Testis (tissue), 2 donors: ENCODE measurements around the gene PRKCA.

Experiments used
- POLR2A ChIP-seq: fragments of 450-650 bp; IDR thresholded peaks from one replicate; pipeline ENCODE4 v1.6.1; 2017; ENCODE audit warnings: antibody characterized with exemption, mild to moderate bottlenecking, moderate library complexity
- TF ChIP-seq, protein P1 (sequence below), 3 experiments: fragments of 450-650 bp in 2 of 3; fragments of 200-600 bp in 1 of 3; sonication (generic) in 1 of 3; IDR thresholded peaks; one replicate each; pipeline ENCODE4 v1.5.1; 2016 to 2019; ENCODE audit warnings: antibody characterized with exemption in 3 of 3, mild to moderate bottlenecking in 2 of 3, moderate library complexity in 1 of 3

DNA sequence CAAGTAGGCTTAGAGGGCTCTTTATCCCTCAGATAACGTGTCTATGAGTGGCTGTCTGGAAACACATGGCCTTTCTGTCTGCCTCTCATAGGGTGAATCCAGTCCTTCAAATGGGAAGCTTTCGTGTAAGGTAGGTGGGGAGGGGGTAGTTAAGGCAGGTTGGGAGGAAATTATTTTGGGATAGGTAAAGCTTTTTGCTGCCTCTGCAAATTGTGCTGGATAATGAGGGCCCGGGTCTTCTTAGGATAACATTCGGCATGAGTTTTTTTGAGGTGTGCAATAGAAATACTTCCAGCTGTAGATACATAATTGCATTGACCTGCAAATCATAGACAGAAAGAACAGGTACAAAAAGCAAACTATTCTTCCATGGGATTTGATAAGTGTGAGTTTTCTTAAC, 189.7 kb downstream of the PRKCA start:
- no peak for TF ChIP-seq POLR2A
- TF ChIP-seq, protein P1, sequence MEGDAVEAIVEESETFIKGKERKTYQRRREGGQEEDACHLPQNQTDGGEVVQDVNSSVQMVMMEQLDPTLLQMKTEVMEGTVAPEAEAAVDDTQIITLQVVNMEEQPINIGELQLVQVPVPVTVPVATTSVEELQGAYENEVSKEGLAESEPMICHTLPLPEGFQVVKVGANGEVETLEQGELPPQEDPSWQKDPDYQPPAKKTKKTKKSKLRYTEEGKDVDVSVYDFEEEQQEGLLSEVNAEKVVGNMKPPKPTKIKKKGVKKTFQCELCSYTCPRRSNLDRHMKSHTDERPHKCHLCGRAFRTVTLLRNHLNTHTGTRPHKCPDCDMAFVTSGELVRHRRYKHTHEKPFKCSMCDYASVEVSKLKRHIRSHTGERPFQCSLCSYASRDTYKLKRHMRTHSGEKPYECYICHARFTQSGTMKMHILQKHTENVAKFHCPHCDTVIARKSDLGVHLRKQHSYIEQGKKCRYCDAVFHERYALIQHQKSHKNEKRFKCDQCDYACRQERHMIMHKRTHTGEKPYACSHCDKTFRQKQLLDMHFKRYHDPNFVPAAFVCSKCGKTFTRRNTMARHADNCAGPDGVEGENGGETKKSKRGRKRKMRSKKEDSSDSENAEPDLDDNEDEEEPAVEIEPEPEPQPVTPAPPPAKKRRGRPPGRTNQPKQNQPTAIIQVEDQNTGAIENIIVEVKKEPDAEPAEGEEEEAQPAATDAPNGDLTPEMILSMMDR (IDR thresholded peaks at IDR 0.05): no peak
